NCI-H526 (cell line): ENCODE data around the gene ZG16.

Experiments
- DNase-seq, 2 experiments: peaks; one replicate each; lab custom pipeline; 2025; lab: John Stamatoyannopoulos, UW

Gene ZG16

GRCh38 chr16:29825145-29826044, 47.3 kb downstream of the ZG16 start:
- DNase-seq: no peak

DNA sequence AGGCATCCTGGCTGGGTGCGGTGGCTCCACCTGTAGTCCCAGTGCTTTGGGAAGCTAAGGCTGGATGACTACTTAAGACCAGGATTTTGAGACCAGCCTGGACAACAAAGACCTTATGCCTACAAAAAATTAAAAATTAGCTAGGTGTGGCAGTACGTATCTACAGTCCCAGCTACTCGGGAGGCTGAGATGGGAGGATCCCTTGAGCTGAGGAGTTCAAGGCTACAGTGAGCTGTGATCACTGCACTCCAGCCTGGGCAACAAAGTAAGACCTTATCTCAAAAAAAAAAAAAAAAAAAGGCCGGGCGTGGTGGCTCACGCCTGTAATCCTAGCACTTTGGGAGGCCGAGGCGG, 48.3 kb downstream of the ZG16 start:
- DNase-seq: no peak

GRCh38 chr16:29830774-29831173, 52.7 kb downstream of the ZG16 start:
- no peak for DNase-seq

DNA sequence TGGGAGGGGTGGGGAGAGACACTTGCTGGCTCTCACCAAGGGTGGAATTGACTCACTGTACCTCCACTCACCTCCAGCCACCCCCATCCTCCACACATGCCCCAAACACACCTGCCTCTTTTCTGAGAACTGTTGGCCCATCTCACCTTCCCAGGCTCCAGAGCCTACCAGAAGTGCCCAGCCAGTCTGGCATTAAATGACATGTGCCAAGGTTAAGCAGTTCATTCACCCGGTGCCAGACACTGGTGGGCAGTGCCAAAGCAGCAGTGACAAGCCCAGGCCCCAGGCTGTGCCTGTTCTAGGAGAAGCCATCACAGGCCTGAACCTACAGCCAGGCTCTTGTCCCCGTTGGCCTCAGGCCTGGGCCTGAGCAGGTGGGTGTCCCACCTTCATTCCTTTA, 53.4 kb downstream of the ZG16 start:
- DNase-seq: no peak
